Activated CD4-positive, alpha-beta T cell treated with anti-CD3 and anti-CD28 coated beads, Interleukin-2, amount 50 U/mL, for 16 hours (primary cell): ENCODE measurements around the gene NDOR1.
A peak's percentile ranks its signal among the peaks of the same experiment; 100 is the strongest.

Experiments
- DNase-seq: peaks from one replicate; pipeline ENCODE4 v3.0.0-alpha.2; 2020

Gene NDOR1

DNA sequence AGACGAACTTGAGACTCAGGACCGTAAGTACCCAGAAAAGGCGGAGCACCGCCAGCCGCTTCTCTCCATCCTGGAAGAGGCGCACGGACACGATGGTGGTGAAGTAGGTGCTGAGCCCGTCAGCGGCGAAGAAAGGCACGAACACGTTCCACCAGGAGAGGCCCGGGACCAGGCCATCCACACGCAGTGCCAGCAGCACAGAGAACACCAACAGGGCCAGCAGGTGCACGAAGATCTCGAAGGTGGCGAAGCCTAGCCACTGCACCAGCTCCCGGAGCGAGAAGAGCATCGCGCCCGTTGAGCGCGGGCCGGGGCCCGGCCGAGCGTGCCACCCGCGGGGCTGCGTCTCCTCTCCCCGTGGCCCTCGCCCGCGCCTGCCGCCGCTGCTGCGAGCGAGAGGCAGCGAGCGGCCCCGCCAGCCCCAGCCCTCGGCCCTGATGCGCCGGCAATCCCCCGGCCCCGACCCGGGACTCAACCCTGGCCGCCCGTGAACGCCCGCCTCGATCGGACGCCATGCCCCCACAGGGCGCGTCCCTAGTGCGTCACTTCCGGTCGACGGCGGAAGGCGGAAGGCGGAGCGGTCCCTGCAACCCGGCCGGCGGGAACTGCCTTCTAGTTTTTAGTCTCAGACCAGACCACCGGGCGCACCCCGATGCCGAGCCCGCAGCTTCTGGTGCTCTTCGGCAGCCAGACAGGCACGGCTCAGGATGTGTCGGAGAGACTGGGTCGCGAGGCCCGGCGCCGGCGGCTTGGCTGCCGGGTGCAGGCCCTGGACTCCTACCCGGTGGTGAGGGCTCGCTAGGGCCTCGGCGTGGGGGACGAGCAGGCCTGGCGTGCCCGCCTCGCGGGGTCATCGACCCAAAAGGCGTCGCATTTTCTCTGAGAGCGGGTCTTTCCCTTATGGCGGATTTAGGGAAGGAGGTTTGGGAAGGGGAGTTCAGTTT is at the start of gene NDOR1, which contains the start of gene TMEM203:
Gene NDOR1, plus strand, starts transcription at position 575 of the 944 bp plus-strand sequence. Its CDS starts 78 bp downstream, at position 653.
Gene TMEM203, minus strand, starts transcription at position 523 of the 944 bp plus-strand sequence. Its CDS starts 234 bp downstream, at position 289.
- DNase-seq, result peak; percentile 96

DNA sequence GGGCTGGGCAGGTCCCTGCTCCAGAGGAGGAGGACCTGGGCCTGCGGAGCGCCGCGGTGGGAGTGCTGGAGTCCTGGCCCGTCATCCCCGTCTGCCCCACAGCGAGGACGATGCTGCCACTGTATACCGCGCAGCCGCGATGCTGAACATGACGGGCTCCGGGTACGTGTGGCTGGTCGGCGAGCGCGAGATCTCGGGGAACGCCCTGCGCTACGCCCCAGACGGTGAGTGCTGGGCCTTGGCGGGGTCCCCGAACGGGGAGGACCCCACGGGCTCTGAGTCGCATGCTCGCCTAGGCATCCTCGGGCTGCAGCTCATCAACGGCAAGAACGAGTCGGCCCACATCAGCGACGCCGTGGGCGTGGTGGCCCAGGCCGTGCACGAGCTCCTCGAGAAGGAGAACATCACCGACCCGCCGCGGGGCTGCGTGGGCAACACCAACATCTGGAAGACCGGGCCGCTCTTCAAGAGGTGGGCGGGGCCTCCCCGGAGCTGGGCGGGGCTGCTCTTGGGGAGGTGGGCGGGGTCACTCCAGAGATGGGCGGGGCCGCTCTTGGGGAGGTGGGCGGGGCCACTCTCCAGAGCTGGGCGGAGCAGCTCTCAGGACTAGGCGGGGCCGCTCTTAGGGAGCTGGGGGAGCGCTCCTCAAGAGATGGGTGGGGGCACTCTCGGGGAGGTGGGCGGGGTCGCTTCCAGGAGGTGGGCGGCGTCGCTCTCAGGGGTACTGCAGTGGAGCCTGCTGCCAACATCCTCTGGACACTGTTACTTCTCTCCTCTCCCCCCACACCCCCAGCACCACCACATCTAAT is 48.7 kb upstream of the NDOR1 start:
- peak; percentile 54 for DNase-seq

DNA sequence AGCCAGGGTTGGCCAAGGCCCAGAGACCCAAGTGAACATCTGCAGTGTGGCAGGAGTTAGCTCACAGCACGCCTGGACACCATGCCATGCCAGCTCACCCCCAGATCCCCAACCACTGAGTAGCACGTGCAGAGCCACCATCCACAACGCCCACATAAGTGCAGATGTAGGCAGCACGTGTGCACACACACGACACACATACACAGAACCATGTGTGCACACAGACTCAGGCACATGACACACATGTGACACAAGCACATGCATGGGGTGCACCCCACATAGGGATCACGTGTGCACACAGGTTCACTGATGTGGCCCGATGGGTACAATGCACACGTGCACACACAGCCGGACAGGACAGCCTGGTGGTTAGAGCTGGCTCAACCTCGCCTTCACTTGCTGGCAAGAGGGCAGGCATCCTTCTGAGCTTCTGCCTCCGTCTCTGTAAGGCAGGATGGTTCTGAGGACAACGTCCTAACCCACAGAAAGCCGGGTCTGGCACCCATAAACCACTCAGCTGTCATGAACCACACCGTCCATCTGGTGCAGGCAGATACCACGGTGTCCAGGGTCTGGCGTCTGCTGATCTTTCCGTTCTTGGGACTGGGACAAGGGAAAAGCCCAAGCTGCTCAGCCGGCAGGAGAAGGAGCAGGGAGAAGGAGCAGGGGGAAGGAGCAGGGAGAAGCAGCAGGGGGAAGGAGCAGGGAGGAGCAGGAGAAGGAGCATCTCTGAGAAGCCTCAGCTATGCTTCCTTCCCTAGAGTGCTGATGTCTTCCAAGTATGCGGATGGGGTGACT is 47.7 kb upstream of the NDOR1 start:
- no peak for DNase-seq

GRCh38 chr9:137158625-137159024 is 46.9 kb upstream of the NDOR1 start:
- DNase-seq, result no peak

GRCh38 chr9:137159105-137160053 is 46.1 kb upstream of the NDOR1 start:
- no peak for DNase-seq

DNA sequence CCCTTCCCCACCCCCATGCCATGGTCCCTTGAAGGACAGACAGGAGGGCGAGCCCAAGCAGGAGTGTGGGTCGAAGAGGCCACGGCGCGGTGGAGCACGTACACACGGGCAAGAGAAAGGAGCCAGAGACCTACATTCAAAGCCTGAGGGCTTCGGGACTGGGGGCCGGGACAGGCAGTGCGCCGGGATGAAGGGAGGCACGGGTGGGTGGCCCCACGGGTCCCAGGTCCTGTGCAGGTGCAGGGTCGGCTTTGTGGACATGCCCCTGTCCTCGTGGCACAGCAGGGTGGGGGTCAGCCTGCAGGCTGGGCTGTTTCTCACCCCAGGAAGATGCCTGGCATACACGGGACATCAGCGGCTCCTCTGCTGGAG is 45.5 kb upstream of the NDOR1 start:
- no peak for DNase-seq

GRCh38 chr9:137160716-137161557 is 44.6 kb upstream of the NDOR1 start:
- DNase-seq, result no peak

DNA sequence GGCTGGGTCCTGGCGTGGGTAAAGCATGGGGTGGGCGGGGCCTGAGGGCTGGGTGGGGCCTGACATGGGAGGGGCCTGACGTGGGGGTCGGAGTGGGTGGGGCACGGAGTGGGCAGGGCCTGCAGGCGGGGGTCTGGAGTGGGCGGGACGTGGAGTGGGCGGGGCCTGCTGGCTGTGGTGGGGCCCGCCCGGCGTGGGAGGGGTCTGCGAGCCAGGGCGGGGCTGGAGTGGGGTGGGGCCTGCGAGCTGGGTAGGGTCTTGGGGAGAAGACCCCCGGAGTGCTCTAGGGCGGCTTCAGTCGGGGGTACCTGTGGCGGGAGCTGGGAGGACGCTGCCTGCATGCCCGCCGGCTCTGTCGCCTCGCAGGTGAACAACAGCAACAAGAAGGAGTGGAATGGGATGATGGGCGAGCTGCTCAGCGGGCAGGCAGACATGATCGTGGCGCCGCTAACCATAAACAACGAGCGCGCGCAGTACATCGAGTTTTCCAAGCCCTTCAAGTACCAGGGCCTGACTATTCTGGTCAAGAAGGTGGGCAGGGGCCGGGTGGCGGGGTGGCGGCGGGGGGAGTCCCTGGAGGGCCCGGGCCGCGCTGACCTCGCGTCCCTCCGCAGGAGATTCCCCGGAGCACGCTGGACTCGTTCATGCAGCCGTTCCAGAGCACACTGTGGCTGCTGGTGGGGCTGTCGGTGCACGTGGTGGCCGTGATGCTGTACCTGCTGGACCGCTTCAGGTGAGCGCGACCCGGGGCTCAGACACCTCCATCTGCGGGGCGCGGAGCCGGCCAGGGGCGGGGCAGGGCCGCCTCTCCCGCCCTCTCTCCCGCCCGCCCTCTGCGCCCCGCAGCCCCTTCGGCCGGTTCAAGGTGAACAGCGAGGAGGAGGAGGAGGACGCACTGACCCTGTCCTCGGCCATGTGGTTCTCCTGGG is 43.7 kb upstream of the NDOR1 start:
- DNase-seq, result no peak

DNA sequence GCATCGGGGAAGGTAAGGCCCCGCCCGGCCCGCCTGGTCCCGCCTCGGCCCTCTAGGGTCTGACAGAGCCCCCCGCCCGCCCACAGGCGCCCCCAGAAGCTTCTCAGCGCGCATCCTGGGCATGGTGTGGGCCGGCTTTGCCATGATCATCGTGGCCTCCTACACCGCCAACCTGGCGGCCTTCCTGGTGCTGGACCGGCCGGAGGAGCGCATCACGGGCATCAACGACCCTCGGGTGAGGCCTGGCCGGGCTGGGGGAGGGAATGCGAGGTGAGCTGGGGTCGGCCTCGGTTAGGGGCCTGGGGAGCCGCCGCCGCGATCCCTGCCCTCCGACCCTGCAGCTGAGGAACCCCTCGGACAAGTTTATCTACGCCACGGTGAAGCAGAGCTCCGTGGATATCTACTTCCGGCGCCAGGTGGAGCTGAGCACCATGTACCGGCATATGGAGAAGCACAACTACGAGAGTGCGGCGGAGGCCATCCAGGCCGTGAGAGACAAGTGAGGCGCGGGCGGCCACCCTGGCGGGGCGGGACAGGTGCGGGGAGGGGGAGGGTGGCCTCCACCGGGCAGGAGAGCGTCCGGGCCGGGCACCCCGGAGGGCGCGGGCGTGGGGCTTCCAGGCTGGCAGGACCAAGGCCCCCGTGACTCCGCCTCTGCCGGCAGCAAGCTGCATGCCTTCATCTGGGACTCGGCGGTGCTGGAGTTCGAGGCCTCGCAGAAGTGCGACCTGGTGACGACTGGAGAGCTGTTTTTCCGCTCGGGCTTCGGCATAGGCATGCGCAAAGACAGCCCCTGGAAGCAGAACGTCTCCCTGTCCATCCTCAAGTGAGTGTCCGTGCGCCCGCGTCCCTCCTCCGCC is 42.8 kb upstream of the NDOR1 start:
- no peak for DNase-seq

GRCh38 chr9:137163365-137163715 is 42.2 kb upstream of the NDOR1 start:
- DNase-seq, result no peak

- no peak for DNase-seq
Observed at GRCh38 chr9:137163805-137164204, 41.7 kb upstream of the NDOR1 start.

DNA sequence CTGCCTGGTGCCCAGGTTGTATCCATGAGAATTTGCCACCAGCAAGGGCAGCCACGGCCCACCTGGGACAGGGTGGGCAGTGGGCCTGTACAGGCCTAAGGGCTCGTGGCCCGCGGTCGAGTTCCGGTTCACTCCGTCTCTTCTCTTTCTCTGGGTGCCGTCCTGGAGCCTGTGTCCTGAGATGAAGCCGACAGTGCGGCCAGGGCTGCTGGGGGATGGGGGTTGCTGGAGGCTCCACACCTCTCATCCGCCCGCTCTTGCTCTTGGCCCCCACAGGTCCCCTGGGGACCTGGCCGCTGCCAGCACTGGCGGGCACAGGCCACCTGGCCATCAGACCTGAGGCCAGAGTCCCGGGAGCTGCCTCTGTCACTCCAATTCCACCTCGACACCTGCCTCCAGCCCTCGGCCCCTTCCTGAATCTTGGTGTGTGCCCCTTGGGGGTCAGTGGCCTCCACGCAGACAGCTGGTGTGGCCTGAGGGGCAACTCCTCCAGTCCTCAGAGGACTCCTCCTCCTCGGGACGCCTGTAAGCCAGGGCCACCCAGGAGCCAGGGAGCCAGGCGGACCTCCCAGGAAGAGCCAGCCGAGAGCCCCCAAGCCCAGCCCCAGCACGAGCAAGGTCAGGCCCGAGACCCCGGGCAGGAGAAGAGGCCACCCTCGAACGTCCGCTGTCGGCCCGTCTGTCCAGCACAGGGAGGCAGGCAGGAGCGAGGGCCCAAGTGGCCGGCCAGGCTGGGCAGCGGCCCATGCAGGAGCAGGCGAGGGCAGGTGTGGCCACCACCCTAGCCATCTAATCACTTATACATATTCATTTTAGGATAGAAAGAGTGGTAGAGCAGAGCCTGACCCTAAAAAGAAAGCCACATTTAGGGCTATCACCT is 40.9 kb upstream of the NDOR1 start:
- no peak for DNase-seq

- DNase-seq, result no peak
Observed at GRCh38 chr9:137165250-137165836, 40.2 kb upstream of the NDOR1 start.

DNA sequence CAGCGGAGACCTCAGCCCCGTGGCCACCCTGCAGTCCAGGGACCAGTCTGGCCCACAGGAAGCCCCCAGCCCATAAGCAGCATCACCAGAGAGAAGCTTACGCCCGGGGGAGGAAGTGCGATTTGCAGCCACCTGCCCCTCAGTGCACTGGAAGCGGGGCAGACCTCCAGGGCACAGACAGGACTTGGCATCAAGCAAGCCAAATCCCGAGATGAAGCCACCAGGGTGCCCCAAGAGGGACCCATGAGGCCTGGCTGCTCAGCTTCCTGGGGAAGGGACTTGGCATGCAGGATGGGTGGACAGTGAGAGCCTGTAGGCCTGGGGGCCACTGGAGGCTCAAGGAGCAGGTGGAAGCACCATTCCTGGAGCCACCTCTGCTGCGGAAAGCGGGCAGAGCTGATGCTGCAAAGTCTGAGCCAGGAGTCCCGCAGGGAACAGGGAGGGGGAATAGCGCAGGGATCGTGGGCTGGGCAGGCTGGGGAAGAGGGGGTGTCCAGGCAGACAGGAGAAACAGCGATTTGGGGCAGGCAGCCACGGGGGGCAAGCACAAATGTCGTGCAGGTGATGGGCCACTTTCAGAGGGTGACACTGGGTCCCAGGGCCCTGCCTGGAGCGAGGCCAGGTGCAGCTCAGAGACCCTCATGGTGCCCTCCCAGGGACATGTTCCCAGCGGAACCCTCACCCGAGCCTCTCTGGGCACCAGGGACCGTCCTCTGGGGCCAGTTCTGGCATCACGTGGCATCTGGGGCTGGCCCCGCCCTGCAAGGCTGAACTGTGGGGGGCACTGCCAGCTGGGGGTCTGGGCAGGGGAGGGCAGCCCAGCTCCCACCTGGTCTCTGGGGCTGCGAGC is 38.9 kb upstream of the NDOR1 start:
- no peak for DNase-seq

DNA sequence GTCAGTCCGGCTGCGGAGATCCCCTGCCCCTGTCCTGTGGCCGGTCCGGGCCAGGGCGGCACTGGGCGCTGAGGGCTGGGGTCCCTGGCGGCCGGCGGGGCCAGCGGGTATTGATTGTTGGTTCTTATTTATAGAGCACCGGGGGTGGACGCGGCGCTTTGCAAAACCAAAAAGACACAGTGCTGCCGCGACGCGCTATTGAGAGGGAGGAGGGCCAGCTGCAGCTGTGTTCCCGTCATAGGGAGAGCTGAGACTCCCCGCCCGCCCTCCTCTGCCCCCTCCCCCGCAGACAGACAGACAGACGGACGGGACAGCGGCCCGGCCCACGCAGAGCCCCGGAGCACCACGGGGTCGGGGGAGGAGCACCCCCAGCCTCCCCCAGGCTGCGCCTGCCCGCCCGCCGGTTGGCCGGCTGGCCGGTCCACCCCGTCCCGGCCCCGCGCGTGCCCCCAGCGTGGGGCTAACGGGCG is 38.2 kb upstream of the NDOR1 start:
- DNase-seq, result no peak
